Prostate gland (tissue), 2 donors: ENCODE data around the gene ABCB7. TPM values are rescaled to one million over a fixed set of nuclear protein-coding genes. Genes with fewer than 3 reads are reported as not detected.
A peak's percentile ranks its signal among the peaks of the same experiment; 100 is the strongest.
"Not testable (repeated sequence)": the region's sequence is repeated elsewhere in the genome, so short reads cannot be mapped to it uniquely, and the experiment has no call there.

Experiments used
- DNase-seq: peaks from one replicate; pipeline ENCODE4 v3.0.0-alpha.2; 2019; ENCODE audit warnings: low spot score
- H3K27ac ChIP-seq, 2 donors: fragments of 200-600 bp; sonication (generic); 2 replicates each; pipeline ENCODE4 v1.5.1; 2017 to 2019
- H3K27me3 ChIP-seq: fragments of 200-600 bp; sonication (generic); replicated peaks from 2 replicates; pipeline ENCODE4 v1.5.1; 2019; ENCODE audit not compliant: insufficient read depth
- H3K36me3 ChIP-seq, 2 donors: fragments of 200-600 bp; sonication (generic); 1 replicate in 1 of 2; 2 replicates in 1 of 2; pipeline versions ENCODE4 v1.5.1 to v1.8.1; 2017 to 2019
- H3K4me1 ChIP-seq: fragments of 200-600 bp; sonication (generic); replicated peaks from 2 replicates; pipeline ENCODE4 v1.5.1; 2019
- H3K4me3 ChIP-seq, 2 donors: fragments of 200-600 bp; sonication (generic); 2 replicates each; pipeline ENCODE4 v1.5.1; 2017 to 2019
- H3K9me3 ChIP-seq: fragments of 200-600 bp; sonication (generic); 2 replicates; pipeline ENCODE4 v1.5.1; 2017
- CTCF ChIP-seq, 4 experiments: fragments of 200-600 bp in 2 of 4; fragments of 450-650 bp in 2 of 4; sonication (generic) in 2 of 4; IDR thresholded peaks; 1 replicate in 3 of 4; 2 replicates in 1 of 4; pipeline ENCODE4 v1.5.1; 2016 to 2019; ENCODE audit warnings: antibody characterized with exemption in 4 of 4, mild to moderate bottlenecking in 2 of 4, moderate library complexity in 2 of 4
- POLR2A ChIP-seq: fragments of 450-650 bp; IDR thresholded peaks from one replicate; pipeline ENCODE4 v1.6.1; 2016; ENCODE audit warnings: antibody characterized with exemption, mild to moderate bottlenecking
- POLR2AphosphoS5 ChIP-seq: sonication (generic); formaldehyde crosslinking; IDR thresholded peaks from one replicate; pipeline ENCODE4 v1.6.1; 2017; ENCODE audit warnings: antibody characterized with exemption
- WGBS: methylation state at CpG from one replicate; pipeline ENCODE4 v1.1.5; 2018; 5-methylcytosine and 5-hydroxymethylcytosine counted together
- intact Hi-C: fragments of 100-400 bp; cut with DNase I; formaldehyde crosslinking; loops from one replicate; pipeline ENCODE4 v1.14.2; 2022
- small RNA-seq, 2 donors: library from RNA; depleted of rRNA; stranded (forward); fragments of <200 nt; gene quantifications; one replicate each; pipeline ENCODE3, GENCODE V24; 2016
- total RNA-seq, 2 donors: library from RNA; depleted of rRNA; stranded (reverse); fragments of >200 nt; gene quantifications; one replicate each; pipeline ENCODE4 v1.1.0, GENCODE V29; 2016

Gene ABCB7
- total RNA-seq, 2 donors from 2014 or later = 41.1 to 64.3 TPM

- no peak overlapping the region for H3K4me3 ChIP-seq
- intact Hi-C loops = no loop called here
- H3K27me3 ChIP-seq = no peaks in the 10 kb centered on the region
- WGBS = 92% methylated on average over 2 of the region's 2 CpGs
- no peaks in the 10 kb centered on the region for H3K36me3 ChIP-seq
- DNase-seq = no peak
- no peaks in the 10 kb centered on the region for H3K4me1 ChIP-seq
- no peaks in the 10 kb centered on the region for H3K9me3 ChIP-seq
- TF ChIP-seq POLR2AphosphoS5 (no peak), POLR2A (no peak), CTCF (IDR thresholded peaks at IDR 0.05) (no peak)
- H3K27ac ChIP-seq = no peak overlapping the region
Measured at GRCh38 chrX:75067931-75068330, 88.2 kb downstream of the ABCB7 start.

- no peaks in the 10 kb centered on the region for H3K36me3 ChIP-seq
- H3K27me3 ChIP-seq = no peaks in the 10 kb centered on the region
- no peaks in the 10 kb centered on the region for H3K4me1 ChIP-seq
- WGBS = 57% methylated on average over 1 of the region's 1 CpG
- no peak overlapping the region for H3K4me3 ChIP-seq
- no peak for TF ChIP-seq POLR2AphosphoS5
- TF ChIP-seq CTCF (IDR thresholded peaks at IDR 0.05) = no peak
- TF ChIP-seq POLR2A = no peak
- no peak overlapping the region for H3K27ac ChIP-seq
- H3K9me3 ChIP-seq = no peaks in the 10 kb centered on the region
- intact Hi-C loops = no loop called here
- no peak for DNase-seq
Measured at GRCh38 chrX:75061701-75062100, 94.4 kb downstream of the ABCB7 start.

GRCh38 chrX:75051047-75051446 is 105.0 kb downstream of the ABCB7 start:
- H3K9me3 ChIP-seq = no peaks in the 10 kb centered on the region
- H3K36me3 ChIP-seq = no peaks in the 10 kb centered on the region
- H3K27ac ChIP-seq = no peak overlapping the region
- DNase-seq = no peak
- H3K4me3 ChIP-seq = no peak overlapping the region
- 100% methylated on average over 1 of the region's 1 CpG for WGBS
- no peak for TF ChIP-seq POLR2AphosphoS5
- no peaks in the 10 kb centered on the region for H3K4me1 ChIP-seq
- intact Hi-C loops = no loop called here
- no peaks in the 10 kb centered on the region for H3K27me3 ChIP-seq

GRCh38 chrX:75045369-75045768 is 110.7 kb downstream of the ABCB7 start:
- DNase-seq = no peak
- intact Hi-C loops = no loop called here
- no peaks in the 10 kb centered on the region for H3K4me1 ChIP-seq
- H3K27me3 ChIP-seq = no peaks in the 10 kb centered on the region
- no peaks in the 10 kb centered on the region for H3K36me3 ChIP-seq
- no peak overlapping the region for H3K27ac ChIP-seq
- H3K4me3 ChIP-seq = no peak overlapping the region
- TF ChIP-seq POLR2A (no peak), CTCF (IDR thresholded peaks at IDR 0.05) (no peak), POLR2AphosphoS5 (no peak)
- H3K9me3 ChIP-seq = no peaks in the 10 kb centered on the region

- H3K9me3 ChIP-seq, H3K4me1 ChIP-seq, H3K27ac ChIP-seq, intact Hi-C loops, DNase-seq, H3K27me3 ChIP-seq, H3K4me3 ChIP-seq, H3K36me3 ChIP-seq: not testable (repeated sequence)
- 100% methylated on average over 2 of the region's 4 CpGs for WGBS
Measured at GRCh38 chrX:75044142-75044541, 111.9 kb downstream of the ABCB7 start.

GRCh38 chrX:75038925-75039324 is 117.2 kb downstream of the ABCB7 start:
- Histone ChIP-seq H3K27ac (no peak overlapping the region), H3K27me3 (no peaks in the 10 kb centered on the region), H3K36me3 (no peaks in the 10 kb centered on the region), H3K4me1 (no peaks in the 10 kb centered on the region), H3K4me3 (no peak overlapping the region), H3K9me3 (no peaks in the 10 kb centered on the region)
- TF ChIP-seq POLR2A (no peak), POLR2AphosphoS5 (no peak), CTCF (IDR thresholded peaks at IDR 0.05) (peak in 1 of 4 experiments; percentile 10)
- no peak for DNase-seq
- 64% methylated on average over 1 of the region's 1 CpG for WGBS
- intact Hi-C loops = no loop called here

Small RNAs within 50 kb of the gene (small RNA-seq; reads per million reads assigned to genes)
- gene BUD31P2 = 0 reads per million in 2 donors
- 0 reads per million in 2 donors for gene RNU6-562P

Other genes starting within 250 kb of the ABCB7 start
- gene NEXMIF, start 230.8 kb downstream of the ABCB7 start, total RNA-seq = 1 to 10 TPM; 1.2 to 4.7 TPM
- 10 to 100 TPM; 15.6 to 17.5 TPM for gene UPRT, start 117.8 kb upstream of the ABCB7 start, total RNA-seq